ENCODE measurements around the gene ZNF221. TPM values are rescaled to one million over a fixed set of nuclear protein-coding genes. Genes with fewer than 3 reads are reported as not detected.
A peak's percentile ranks its signal among the peaks of the same experiment; 100 is the strongest.

ZNF221 gene
- total and polyA plus RNA-seq, 9 of the 15 experiments (the other 6 are each of a cell fraction or from before 2014, with no cell fraction given), result 0.32 to 1.4 (median 0.45) TPM

DNA sequence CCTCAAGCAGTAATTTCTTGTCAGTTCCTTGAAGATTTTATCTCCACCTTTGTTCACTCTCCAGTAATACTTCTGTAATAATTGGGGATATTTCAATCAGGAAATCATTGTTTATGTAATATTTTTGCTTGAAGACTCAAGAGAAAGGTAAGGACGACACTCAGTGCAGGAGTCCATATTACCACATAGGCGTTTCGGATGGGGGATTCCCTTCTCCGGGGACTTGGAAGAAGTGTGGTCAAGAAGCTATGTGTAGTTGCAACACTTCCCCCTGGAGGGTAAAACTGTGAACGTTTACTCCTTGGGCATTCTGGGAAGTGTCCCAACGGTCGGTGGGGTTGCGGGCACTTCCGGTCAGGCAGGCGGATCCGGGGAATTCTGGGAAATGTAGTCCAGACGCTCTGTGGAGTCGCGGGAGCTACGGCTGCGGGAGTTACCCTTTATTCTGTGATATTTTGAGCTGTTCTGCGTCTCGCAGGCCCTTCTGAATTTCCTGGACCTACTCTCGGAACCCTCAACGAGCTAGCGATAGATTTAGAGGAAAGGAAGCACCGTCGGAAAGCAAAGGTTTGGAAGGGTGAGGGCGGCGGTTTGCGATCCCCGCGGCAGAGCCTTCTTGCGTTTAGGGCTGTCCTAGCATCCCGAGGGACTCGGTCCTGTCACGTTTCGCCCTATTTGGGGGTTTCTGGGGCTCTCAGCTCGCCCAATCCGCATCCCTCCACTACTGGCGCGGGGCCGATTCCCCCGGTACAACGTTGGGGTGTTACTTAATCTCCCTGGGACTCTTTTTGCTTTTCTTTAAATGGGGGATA, at the start of gene ZNF221 (continued):
- TF ChIP-seq, protein P1, sequence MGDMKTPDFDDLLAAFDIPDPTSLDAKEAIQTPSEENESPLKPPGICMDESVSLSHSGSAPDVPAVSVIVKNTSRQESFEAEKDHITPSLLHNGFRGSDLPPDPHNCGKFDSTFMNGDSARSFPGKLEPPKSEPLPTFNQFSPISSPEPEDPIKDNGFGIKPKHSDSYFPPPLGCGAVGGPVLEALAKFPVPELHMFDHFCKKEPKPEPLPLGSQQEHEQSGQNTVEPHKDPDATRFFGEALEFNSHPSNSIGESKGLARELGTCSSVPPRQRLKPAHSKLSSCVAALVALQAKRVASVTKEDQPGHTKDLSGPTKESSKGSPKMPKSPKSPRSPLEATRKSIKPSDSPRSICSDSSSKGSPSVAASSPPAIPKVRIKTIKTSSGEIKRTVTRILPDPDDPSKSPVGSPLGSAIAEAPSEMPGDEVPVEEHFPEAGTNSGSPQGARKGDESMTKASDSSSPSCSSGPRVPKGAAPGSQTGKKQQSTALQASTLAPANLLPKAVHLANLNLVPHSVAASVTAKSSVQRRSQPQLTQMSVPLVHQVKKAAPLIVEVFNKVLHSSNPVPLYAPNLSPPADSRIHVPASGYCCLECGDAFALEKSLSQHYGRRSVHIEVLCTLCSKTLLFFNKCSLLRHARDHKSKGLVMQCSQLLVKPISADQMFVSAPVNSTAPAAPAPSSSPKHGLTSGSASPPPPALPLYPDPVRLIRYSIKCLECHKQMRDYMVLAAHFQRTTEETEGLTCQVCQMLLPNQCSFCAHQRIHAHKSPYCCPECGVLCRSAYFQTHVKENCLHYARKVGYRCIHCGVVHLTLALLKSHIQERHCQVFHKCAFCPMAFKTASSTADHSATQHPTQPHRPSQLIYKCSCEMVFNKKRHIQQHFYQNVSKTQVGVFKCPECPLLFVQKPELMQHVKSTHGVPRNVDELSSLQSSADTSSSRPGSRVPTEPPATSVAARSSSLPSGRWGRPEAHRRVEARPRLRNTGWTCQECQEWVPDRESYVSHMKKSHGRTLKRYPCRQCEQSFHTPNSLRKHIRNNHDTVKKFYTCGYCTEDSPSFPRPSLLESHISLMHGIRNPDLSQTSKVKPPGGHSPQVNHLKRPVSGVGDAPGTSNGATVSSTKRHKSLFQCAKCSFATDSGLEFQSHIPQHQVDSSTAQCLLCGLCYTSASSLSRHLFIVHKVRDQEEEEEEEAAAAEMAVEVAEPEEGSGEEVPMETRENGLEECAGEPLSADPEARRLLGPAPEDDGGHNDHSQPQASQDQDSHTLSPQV (IDR thresholded peaks at IDR 0.05), result peak; percentile 72
- no peak for TF ChIP-seq COPS2 (conservative IDR thresholded peaks at IDR 0.05)
- peak; percentile 82 for TF ChIP-seq ETV5 (CRISPR knock-in tag; IDR thresholded peaks at IDR 0.05; ENCODE audit: low read depth)
- TF ChIP-seq ZNF79 (CRISPR knock-in tag; IDR thresholded peaks at IDR 0.05; ENCODE audit: low read depth), result no peak
- peak; percentile 75 for TF ChIP-seq POLR2H (tag; IDR thresholded peaks at IDR 0.05; ENCODE audit: low read depth)
- no peak for TF ChIP-seq ZBTB1 (CRISPR knock-in tag; IDR thresholded peaks at IDR 0.05; ENCODE audit: borderline replicate concordance, low read depth)
- TF ChIP-seq, protein P2, sequence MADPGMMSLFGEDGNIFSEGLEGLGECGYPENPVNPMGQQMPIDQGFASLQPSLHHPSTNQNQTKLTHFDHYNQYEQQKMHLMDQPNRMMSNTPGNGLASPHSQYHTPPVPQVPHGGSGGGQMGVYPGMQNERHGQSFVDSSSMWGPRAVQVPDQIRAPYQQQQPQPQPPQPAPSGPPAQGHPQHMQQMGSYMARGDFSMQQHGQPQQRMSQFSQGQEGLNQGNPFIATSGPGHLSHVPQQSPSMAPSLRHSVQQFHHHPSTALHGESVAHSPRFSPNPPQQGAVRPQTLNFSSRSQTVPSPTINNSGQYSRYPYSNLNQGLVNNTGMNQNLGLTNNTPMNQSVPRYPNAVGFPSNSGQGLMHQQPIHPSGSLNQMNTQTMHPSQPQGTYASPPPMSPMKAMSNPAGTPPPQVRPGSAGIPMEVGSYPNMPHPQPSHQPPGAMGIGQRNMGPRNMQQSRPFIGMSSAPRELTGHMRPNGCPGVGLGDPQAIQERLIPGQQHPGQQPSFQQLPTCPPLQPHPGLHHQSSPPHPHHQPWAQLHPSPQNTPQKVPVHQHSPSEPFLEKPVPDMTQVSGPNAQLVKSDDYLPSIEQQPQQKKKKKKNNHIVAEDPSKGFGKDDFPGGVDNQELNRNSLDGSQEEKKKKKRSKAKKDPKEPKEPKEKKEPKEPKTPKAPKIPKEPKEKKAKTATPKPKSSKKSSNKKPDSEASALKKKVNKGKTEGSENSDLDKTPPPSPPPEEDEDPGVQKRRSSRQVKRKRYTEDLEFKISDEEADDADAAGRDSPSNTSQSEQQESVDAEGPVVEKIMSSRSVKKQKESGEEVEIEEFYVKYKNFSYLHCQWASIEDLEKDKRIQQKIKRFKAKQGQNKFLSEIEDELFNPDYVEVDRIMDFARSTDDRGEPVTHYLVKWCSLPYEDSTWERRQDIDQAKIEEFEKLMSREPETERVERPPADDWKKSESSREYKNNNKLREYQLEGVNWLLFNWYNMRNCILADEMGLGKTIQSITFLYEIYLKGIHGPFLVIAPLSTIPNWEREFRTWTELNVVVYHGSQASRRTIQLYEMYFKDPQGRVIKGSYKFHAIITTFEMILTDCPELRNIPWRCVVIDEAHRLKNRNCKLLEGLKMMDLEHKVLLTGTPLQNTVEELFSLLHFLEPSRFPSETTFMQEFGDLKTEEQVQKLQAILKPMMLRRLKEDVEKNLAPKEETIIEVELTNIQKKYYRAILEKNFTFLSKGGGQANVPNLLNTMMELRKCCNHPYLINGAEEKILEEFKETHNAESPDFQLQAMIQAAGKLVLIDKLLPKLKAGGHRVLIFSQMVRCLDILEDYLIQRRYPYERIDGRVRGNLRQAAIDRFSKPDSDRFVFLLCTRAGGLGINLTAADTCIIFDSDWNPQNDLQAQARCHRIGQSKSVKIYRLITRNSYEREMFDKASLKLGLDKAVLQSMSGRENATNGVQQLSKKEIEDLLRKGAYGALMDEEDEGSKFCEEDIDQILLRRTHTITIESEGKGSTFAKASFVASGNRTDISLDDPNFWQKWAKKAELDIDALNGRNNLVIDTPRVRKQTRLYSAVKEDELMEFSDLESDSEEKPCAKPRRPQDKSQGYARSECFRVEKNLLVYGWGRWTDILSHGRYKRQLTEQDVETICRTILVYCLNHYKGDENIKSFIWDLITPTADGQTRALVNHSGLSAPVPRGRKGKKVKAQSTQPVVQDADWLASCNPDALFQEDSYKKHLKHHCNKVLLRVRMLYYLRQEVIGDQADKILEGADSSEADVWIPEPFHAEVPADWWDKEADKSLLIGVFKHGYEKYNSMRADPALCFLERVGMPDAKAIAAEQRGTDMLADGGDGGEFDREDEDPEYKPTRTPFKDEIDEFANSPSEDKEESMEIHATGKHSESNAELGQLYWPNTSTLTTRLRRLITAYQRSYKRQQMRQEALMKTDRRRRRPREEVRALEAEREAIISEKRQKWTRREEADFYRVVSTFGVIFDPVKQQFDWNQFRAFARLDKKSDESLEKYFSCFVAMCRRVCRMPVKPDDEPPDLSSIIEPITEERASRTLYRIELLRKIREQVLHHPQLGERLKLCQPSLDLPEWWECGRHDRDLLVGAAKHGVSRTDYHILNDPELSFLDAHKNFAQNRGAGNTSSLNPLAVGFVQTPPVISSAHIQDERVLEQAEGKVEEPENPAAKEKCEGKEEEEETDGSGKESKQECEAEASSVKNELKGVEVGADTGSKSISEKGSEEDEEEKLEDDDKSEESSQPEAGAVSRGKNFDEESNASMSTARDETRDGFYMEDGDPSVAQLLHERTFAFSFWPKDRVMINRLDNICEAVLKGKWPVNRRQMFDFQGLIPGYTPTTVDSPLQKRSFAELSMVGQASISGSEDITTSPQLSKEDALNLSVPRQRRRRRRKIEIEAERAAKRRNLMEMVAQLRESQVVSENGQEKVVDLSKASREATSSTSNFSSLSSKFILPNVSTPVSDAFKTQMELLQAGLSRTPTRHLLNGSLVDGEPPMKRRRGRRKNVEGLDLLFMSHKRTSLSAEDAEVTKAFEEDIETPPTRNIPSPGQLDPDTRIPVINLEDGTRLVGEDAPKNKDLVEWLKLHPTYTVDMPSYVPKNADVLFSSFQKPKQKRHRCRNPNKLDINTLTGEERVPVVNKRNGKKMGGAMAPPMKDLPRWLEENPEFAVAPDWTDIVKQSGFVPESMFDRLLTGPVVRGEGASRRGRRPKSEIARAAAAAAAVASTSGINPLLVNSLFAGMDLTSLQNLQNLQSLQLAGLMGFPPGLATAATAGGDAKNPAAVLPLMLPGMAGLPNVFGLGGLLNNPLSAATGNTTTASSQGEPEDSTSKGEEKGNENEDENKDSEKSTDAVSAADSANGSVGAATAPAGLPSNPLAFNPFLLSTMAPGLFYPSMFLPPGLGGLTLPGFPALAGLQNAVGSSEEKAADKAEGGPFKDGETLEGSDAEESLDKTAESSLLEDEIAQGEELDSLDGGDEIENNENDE (IDR thresholded peaks at IDR 0.05; ENCODE audit: low read depth, low read length), result no peak
- TF ChIP-seq, protein P3, sequence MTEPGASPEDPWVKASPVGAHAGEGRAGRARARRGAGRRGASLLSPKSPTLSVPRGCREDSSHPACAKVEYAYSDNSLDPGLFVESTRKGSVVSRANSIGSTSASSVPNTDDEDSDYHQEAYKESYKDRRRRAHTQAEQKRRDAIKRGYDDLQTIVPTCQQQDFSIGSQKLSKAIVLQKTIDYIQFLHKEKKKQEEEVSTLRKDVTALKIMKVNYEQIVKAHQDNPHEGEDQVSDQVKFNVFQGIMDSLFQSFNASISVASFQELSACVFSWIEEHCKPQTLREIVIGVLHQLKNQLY (CRISPR knock-in tag; conservative IDR thresholded peaks at IDR 0.05), result no peak
